Ectodermal cell (in vitro differentiated cells): ENCODE results near the gene CROCC.
"Not testable (repeated sequence)": the region's sequence is repeated elsewhere in the genome, so short reads cannot be mapped to it uniquely, and the experiment has no call there.

Experiments
- H3K27ac ChIP-seq: 2 replicates; pipeline ENCODE4 v1.7.0; 2013; ENCODE audit warnings: mild to moderate bottlenecking, low read depth, low read length; ENCODE audit not compliant: insufficient read depth, poor library complexity, severe bottlenecking
- H3K27me3 ChIP-seq: 2 replicates; pipeline ENCODE4 v1.7.0; 2013; ENCODE audit warnings: mild to moderate bottlenecking, low read length; ENCODE audit not compliant: insufficient read depth, control insufficient read depth, poor library complexity, severe bottlenecking
- H3K36me3 ChIP-seq: one replicate; pipeline ENCODE4 v1.7.0; 2013; ENCODE audit warnings: low read length; ENCODE audit not compliant: control insufficient read depth, insufficient read depth
- H3K4me1 ChIP-seq: one replicate; pipeline ENCODE4 v1.7.0; 2013; ENCODE audit warnings: low read length; ENCODE audit not compliant: control insufficient read depth, insufficient read depth
- H3K4me3 ChIP-seq: 2 replicates; pipeline ENCODE4 v1.7.0; 2013; ENCODE audit warnings: low read depth, low read length, control low read depth; ENCODE audit not compliant: insufficient read depth
- H3K9me3 ChIP-seq: 2 replicates; pipeline ENCODE4 v1.7.0; 2013; ENCODE audit warnings: mild to moderate bottlenecking, low read length, moderate library complexity; ENCODE audit not compliant: control insufficient read depth
- WGBS, 2 experiments: methylation state at CpG; one replicate each; pipeline ENCODE4 v1.1.7; 2013; ENCODE audit warnings: missing lambda C conversion rate in 2 of 2; 5-methylcytosine and 5-hydroxymethylcytosine counted together

CROCC gene

DNA sequence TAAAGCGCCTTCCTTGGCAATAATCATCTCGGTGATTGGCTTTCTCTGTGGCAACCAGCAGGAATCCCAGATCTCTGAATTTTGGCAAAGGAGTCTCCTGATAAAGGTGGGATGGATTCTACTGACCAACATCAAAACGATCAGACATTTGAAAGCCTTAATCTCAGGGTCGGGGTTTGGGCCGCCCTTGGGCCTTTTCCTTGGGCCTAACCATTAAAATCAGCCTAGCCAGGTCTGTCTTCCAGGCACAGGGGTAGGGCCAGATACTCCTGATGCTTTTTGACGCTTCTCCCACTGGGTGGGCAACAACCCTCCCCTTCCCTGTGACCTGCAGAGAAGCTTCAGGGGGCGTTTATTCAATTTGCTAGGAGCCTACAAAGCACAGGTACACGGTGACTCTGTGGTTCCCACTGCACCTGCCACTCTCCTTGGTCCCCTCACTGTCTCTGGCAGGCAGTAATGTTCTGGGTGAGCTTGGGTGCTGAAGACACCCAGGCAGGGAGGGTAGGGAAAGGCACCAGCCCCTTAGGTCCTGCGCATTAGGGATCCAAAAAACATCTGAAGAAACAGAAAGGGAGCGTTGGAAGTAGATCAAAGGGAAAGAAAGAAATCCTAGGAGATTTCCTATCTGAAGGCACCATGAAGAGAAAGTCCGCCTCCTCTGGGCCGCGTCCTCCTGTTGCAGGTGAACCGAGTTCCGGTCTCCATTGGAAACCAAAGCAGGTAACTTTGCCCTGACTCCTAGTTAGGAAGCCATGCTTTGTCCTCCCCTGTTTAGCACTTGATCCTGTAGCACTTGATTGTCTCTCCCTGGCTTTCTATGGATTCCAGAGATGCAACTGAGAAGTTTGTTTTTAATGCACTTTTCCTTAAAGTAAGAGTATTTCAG, 13.6 kb upstream of the CROCC start:
- Histone ChIP-seq H3K36me3 (no peaks in the 10 kb centered on the region), H3K9me3 (peaks cover 4% of the 10 kb centered on the region), H3K4me3 (no peak overlapping the region), H3K27me3 (peaks cover 4% of the 10 kb centered on the region), H3K4me1 (peaks cover 5% of the 10 kb centered on the region), H3K27ac (no peak overlapping the region)
- 88 to 89% methylated on average over 15 of the region's 15 CpGs for WGBS, 2 experiments

- not testable (repeated sequence) for H3K9me3 ChIP-seq, H3K4me3 ChIP-seq, H3K27me3 ChIP-seq, H3K36me3 ChIP-seq, H3K27ac ChIP-seq
- 76 to 78% methylated on average over 8 of the region's 8 CpGs for WGBS, 2 experiments
- peaks cover 10% of the 10 kb centered on the region for H3K4me1 ChIP-seq
Observed at GRCh38 chr1:16911851-16912721, 9.6 kb upstream of the CROCC start.

- not testable (repeated sequence) for H3K36me3 ChIP-seq, H3K27ac ChIP-seq, H3K27me3 ChIP-seq, H3K4me3 ChIP-seq, H3K9me3 ChIP-seq
- 83 to 86% methylated on average over 8 of the region's 8 CpGs for WGBS, 2 experiments
- peaks cover 10% of the 10 kb centered on the region for H3K4me1 ChIP-seq
Observed at GRCh38 chr1:16912742-16913141, 9.0 kb upstream of the CROCC start.

- Histone ChIP-seq H3K27ac (no peak overlapping the region), H3K4me3 (peak overlapping the region; percentile 49), H3K27me3 (peaks cover 4% of the 10 kb centered on the region), H3K9me3 (no peaks in the 10 kb centered on the region), H3K36me3 (no peaks in the 10 kb centered on the region), H3K4me1 (peaks cover 10% of the 10 kb centered on the region)
- 52 to 53% methylated on average over 36 of the region's 36 CpGs for WGBS, 2 experiments
Observed at GRCh38 chr1:16913181-16913832, 8.4 kb upstream of the CROCC start.

DNA sequence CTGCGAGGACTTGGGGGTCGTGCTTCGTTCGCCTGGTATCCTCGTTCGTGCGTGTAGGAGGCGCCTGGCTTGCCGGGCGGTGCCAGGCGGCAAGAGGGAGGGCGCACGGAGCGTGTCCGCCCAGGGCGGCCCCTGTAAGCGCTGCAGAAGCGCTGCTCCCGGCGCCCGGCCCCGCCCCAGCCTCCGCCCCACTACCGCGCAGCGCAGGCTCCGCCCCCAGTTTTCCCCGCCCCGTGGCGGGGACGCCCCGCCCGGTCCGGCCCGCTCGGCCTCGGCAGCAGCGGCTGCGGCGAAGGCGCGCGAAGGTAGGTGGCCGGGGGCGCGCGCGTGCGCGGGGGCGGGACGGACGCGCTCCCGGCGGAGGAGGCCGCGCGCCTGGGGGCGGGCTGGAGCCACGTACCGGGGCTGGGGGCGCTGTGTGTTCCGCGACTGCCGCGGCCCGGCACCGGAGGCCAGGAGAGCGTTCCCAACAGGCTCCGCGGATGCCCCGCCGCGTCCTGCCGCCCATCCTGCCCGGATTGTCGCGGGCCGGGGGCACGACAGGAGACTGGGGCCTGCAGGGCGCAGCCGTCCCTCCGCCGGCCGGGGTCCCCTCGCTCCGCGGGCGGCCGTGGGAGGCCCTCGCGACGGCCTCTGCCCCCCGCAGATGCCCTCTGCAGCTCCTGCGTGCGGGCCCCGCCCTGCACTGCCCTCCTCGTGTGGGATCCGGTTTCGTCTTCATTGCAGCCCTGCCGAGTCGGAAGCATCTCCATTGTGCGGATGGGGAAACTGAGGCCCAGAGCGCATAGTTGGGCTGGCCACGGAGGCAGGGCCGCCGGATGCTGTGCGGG, 7.7 kb upstream of the CROCC start:
- peaks cover 10% of the 10 kb centered on the region for H3K4me1 ChIP-seq
- 1% methylated on average over 109 of the region's 109 CpGs for WGBS, 2 experiments
- H3K9me3 ChIP-seq: no peaks in the 10 kb centered on the region
- H3K4me3 ChIP-seq: peak overlapping the region; percentile 49
- no peak overlapping the region for H3K27ac ChIP-seq
- H3K27me3 ChIP-seq: peaks cover 4% of the 10 kb centered on the region
- no peaks in the 10 kb centered on the region for H3K36me3 ChIP-seq

- not testable (repeated sequence) for H3K4me3 ChIP-seq, H3K36me3 ChIP-seq, H3K9me3 ChIP-seq, H3K27me3 ChIP-seq, H3K27ac ChIP-seq
- peaks cover 10% of the 10 kb centered on the region for H3K4me1 ChIP-seq
- 52 to 53% methylated on average over 15 of the region's 15 CpGs for WGBS, 2 experiments
Observed at GRCh38 chr1:16914928-16915626, 6.7 kb upstream of the CROCC start.

- H3K36me3 ChIP-seq: no peaks in the 10 kb centered on the region
- H3K27ac ChIP-seq: no peak overlapping the region
- peaks cover 4% of the 10 kb centered on the region for H3K27me3 ChIP-seq
- H3K4me1 ChIP-seq: peaks cover 10% of the 10 kb centered on the region
- H3K9me3 ChIP-seq: no peaks in the 10 kb centered on the region
- H3K4me3 ChIP-seq: no peak overlapping the region
- WGBS, 2 experiments: 75 to 77% methylated on average over 4 of the region's 4 CpGs
Observed at GRCh38 chr1:16915627-16915973, 6.1 kb upstream of the CROCC start.

GRCh38 chr1:16916036-16916880, 5.5 kb upstream of the CROCC start:
- H3K27me3 ChIP-seq, H3K36me3 ChIP-seq, H3K9me3 ChIP-seq, H3K27ac ChIP-seq, H3K4me3 ChIP-seq: not testable (repeated sequence)
- H3K4me1 ChIP-seq: peaks cover 14% of the 10 kb centered on the region
- 86 to 88% methylated on average over 10 of the region's 10 CpGs for WGBS, 2 experiments
